Gastroesophageal sphincter (tissue), 3 donors: ENCODE measurements around the gene TCOF1.

Source experiments
- CTCF ChIP-seq, 4 experiments: fragments of 200-600 bp in 2 of 4; fragments of 450-650 bp in 2 of 4; sonication (generic) in 1 of 4; IDR thresholded peaks; one replicate each; pipeline ENCODE4 v1.5.1; 2017 to 2019; ENCODE audit warnings: antibody characterized with exemption in 4 of 4, mild to moderate bottlenecking in 2 of 4, moderate library complexity in 2 of 4
- EP300 ChIP-seq: sonication (generic); formaldehyde crosslinking; IDR thresholded peaks from one replicate; pipeline ENCODE4 v1.6.1; 2017; ENCODE audit warnings: antibody characterized with exemption, mild to moderate bottlenecking
- POLR2A ChIP-seq, 2 donors: fragments of 450-650 bp; IDR thresholded peaks; one replicate each; pipeline ENCODE4 v1.6.1; 2017; ENCODE audit warnings: antibody characterized with exemption in 2 of 2, mild to moderate bottlenecking in 2 of 2, moderate library complexity in 1 of 2

DNA sequence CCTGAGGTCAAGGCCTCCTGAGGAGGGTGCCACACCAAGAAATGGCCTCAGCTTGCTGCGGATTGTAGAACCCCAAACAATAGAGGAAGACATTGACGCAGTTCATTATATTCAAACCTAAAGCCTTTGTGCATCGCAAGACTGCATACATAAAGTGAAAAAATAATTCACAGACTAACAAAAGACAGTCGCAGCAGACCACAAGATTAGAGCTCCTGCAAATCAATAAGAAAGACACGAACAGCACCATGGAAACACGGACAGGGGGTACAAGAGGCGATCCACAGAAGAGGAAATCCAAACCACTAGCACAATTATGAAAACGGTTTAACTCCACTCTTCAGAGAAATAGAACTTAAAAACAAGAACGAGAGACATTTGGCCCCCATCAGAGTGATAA, 10.0 kb upstream of the TCOF1 start:
- TF ChIP-seq CTCF (IDR thresholded peaks at IDR 0.05) (no peak), EP300 (no peak), POLR2A (IDR thresholded peaks at IDR 0.05) (no peak)
